Measurements from ENCODE around the gene LDLRAD4.
"Not testable (repeated sequence)": the region's sequence is repeated elsewhere in the genome, so short reads cannot be mapped to it uniquely, and the experiment has no call there.

LDLRAD4 gene

GRCh38 chr18:13658436-13659204, 440.1 kb downstream of the LDLRAD4 start:
- DNase-seq: no peak

- no peak for DNase-seq
Measured at GRCh38 chr18:13660510-13660909, 441.9 kb downstream of the LDLRAD4 start.

GRCh38 chr18:13661051-13661778, 442.7 kb downstream of the LDLRAD4 start:
- DNase-seq: no peak

DNA sequence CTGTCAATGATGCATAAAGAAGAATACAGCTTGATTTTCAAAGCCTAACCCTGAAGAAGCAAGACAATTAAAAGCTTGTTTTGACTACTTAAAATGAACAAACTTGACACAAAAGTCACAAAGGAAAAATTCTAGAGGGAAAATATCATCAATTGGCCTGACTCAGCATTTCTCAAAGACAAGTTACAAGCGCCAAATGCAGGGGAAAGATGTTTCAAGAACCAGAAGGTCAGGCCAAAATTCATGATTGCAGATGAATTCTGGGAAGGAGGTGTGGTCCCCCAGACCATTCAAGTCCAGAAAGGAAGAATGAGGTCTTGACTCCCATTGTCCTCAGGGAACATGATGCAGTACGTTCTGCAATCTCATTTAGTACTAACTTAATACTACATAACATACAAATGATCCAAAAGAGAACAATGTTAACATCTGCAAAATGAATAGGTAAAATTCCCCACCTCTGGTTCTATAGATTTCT, 443.3 kb downstream of the LDLRAD4 start:
- DNase-seq: no peak

- DNase-seq: no peak
Measured at GRCh38 chr18:13672657-13673056, 454.1 kb downstream of the LDLRAD4 start.

GRCh38 chr18:13676471-13676870, 457.9 kb downstream of the LDLRAD4 start:
- no peak for DNase-seq

- DNase-seq: not testable (repeated sequence)
Measured at GRCh38 chr18:13677350-13677749, 458.8 kb downstream of the LDLRAD4 start.

DNA sequence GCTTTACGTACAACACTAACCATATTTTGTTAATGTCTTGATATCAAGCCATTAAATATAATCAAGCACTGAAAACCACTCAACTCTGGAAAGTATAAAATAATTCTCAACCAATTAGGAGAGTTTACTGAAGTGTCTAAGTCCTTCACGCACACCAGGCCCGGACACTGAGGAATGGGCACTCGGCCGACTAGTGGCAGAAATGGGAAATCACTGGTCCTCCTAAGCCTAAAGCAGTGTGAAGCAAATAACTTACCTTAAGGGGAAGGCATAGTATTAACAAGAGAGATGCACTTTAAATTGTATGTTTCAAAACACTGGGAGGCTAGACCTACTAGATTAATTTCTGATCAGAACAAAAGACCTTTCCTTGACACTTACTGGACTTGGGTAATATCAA, 462.1 kb downstream of the LDLRAD4 start:
- DNase-seq: no peak

- DNase-seq: no peak
Measured at GRCh38 chr18:13681701-13682100, 463.1 kb downstream of the LDLRAD4 start.

DNA sequence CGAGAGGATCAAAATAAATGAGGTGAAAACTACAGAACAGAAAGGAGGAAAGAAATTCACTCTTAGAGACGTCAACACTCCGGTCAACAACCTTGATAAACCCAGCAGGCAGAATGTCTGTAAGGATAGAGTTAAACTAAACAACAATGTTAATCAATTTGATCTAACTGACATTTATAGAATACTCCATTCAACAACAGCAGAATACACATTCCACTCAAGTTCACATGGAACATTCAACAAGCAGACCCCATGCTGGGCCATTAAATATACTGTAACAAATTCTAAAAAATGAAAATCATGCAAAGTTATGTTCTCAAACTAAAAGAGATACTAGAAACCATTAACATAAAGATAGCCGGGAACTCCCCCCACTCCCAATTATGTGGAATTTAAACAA, 466.0 kb downstream of the LDLRAD4 start:
- DNase-seq: no peak

GRCh38 chr18:13688191-13689136, 469.9 kb downstream of the LDLRAD4 start:
- no peak for DNase-seq

DNA sequence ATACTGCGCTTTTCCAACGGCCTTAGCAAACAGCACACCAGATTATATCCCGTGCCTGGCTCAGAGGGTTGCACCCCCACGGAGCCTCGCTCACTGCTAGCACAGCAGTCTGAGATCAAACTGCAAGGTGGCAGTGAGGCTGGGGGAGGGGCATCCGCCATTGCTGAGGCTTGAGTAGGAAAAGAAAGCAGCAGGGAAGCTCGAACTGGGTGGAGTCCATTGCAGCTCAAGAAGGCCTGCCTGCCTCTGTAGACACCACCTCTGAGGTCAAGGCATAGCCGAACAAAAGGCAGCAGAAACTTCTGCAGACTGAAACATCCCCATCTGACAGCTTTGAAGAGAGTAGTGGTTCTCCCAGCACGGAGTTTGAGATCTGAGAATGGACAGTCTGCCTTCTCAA, 471.5 kb downstream of the LDLRAD4 start:
- DNase-seq: not testable (repeated sequence)

- not testable (repeated sequence) for DNase-seq
Measured at GRCh38 chr18:13695337-13695736, 476.8 kb downstream of the LDLRAD4 start.

GRCh38 chr18:13696961-13697360, 478.4 kb downstream of the LDLRAD4 start:
- DNase-seq: no peak

DNA sequence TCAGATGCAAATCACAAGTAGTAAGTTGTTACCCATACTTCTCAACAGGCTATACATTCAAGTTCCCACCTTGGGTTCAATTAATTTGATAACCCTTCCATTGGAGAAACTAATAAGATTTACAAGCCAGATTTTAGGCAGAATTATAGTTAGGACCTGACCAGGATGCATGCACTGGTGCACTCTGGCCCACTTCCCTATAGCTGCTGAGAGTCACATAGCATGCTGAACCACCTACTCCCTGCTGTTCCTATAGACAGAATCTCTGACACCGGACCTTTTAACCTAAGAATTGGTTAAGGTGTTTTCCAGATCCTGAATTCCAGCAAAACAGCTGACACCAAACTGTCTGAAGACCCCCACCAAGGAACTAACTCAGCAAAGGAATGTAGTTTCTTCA, 481.6 kb downstream of the LDLRAD4 start:
- no peak for DNase-seq
